Left lung (tissue), 10 donors: Measurements from ENCODE around the gene POU3F1. TPM values are rescaled to one million over a fixed set of nuclear protein-coding genes. Genes with fewer than 3 reads are reported as not detected.
A peak's percentile ranks its signal among the peaks of the same experiment; 100 is the strongest.

Source experiments
- ATAC-seq: fragments of 200-7000 bp; cut with Tn5 transposase; one replicate; pipeline ENCODE4 v1.9.1; 2020; ENCODE audit warnings: moderate library complexity
- DNase-seq, 4 donors: peaks; one replicate each; pipeline ENCODE4 v3.0.0-alpha.2; 2013 to 2020
- H3K27ac ChIP-seq, 2 donors: fragments of 200-600 bp; sonication (generic) in 1 of 2; one replicate each; pipeline versions ENCODE4 v1.5.0 to v1.8.0; 2020 to 2021
- H3K27me3 ChIP-seq, 2 donors: fragments of 200-600 bp; sonication (generic) in 1 of 2; one replicate each; pipeline versions ENCODE4 v1.5.0 to v1.8.0; 2020 to 2021
- H3K36me3 ChIP-seq, 2 donors: fragments of 200-600 bp; sonication (generic) in 1 of 2; one replicate each; pipeline versions ENCODE4 v1.5.0 to v1.8.0; 2020 to 2021
- H3K4me1 ChIP-seq, 2 donors: fragments of 200-600 bp; one replicate each; pipeline ENCODE4 v1.8.0; 2021
- H3K4me3 ChIP-seq, 2 donors: fragments of 200-600 bp; sonication (generic) in 1 of 2; one replicate each; pipeline versions ENCODE4 v1.5.0 to v1.8.0; 2020 to 2021; ENCODE audit warnings: mild to moderate bottlenecking in 1 of 2
- H3K9me3 ChIP-seq, 2 donors: fragments of 200-600 bp; sonication (generic) in 1 of 2; one replicate each; pipeline versions ENCODE4 v1.5.0 to v1.8.0; 2020 to 2021
- intact Hi-C, 2 donors: fragments of 100-400 bp; cut with DNase I; formaldehyde crosslinking; loops; one replicate each; pipeline versions ENCODE4 v1.11.2 to v1.14.2; 2022
- polyA plus RNA-seq, 6 donors: library from polyadenylated mRNA; unstranded; fragments of 120-200 nt; gene quantifications; one replicate each; pipeline ENCODE4 v1.2.1, GENCODE V29; 2013; ENCODE audit not compliant: insufficient read length in 6 of 6
- total RNA-seq, 2 donors: library from RNA; stranded (reverse); fragmentation: NEBNext Ultra II Directional; extraction: Animal tissue kit (Norgen Biotek cat#: 25700); gene quantifications; one replicate each; pipeline ENCODE4 v1.2.1, GENCODE V29; 2021
- TF ChIP-seq, protein P1 (sequence below), 2 donors: fragments of 200-600 bp; sonication (generic) in 1 of 2; IDR thresholded peaks; one replicate each; pipeline versions ENCODE4 v1.5.0 to v1.8.0; 2021; ENCODE audit warnings: antibody characterized with exemption in 2 of 2
- donor health status: DM: no; HTN: yes; CAD: no.
- donor health status: DM: no; HTN: no; CAD: no.

Gene POU3F1
- total and polyA plus RNA-seq, 8 donors: 0.08 to 0.28 (median 0.13) TPM; not detected in 4

GRCh38 chr1:38012363-38013226 lies 34.0 kb downstream of the POU3F1 start, which contains the start of gene UTP11:
Gene UTP11, plus strand, starts transcription at chr1:38012734. Its CDS starts 69 bp downstream, at chr1:38012803.
- TF ChIP-seq, protein P1, sequence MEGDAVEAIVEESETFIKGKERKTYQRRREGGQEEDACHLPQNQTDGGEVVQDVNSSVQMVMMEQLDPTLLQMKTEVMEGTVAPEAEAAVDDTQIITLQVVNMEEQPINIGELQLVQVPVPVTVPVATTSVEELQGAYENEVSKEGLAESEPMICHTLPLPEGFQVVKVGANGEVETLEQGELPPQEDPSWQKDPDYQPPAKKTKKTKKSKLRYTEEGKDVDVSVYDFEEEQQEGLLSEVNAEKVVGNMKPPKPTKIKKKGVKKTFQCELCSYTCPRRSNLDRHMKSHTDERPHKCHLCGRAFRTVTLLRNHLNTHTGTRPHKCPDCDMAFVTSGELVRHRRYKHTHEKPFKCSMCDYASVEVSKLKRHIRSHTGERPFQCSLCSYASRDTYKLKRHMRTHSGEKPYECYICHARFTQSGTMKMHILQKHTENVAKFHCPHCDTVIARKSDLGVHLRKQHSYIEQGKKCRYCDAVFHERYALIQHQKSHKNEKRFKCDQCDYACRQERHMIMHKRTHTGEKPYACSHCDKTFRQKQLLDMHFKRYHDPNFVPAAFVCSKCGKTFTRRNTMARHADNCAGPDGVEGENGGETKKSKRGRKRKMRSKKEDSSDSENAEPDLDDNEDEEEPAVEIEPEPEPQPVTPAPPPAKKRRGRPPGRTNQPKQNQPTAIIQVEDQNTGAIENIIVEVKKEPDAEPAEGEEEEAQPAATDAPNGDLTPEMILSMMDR (IDR thresholded peaks at IDR 0.05): no peak
- ATAC-seq: peak; percentile 98
- Histone ChIP-seq H3K27me3 (no peaks in the 10 kb centered on the region), H3K27ac (peak within 1 kb of the TSS; percentile 89 to 95), H3K36me3 (peaks cover 0 to 22% of the 10 kb centered on the region in 2 donors), H3K4me1 (peaks cover 15 to 57% of the 10 kb centered on the region in 2 donors), H3K9me3 (no peaks in the 10 kb centered on the region), H3K4me3 (peak within 1 kb of the TSS; percentile 65 to 83)
- intact Hi-C loops: no loop called here
- DNase-seq: peak; percentile 94 to 98 (median 95)

GRCh38 chr1:38009841-38010180 lies 36.8 kb downstream of the POU3F1 start:
- TF ChIP-seq, protein P1 (IDR thresholded peaks at IDR 0.05): no peak
- no peak for DNase-seq
- no peaks in the 10 kb centered on the region for H3K27me3 ChIP-seq
- peaks cover 0 to 6% of the 10 kb centered on the region in 2 donors for H3K36me3 ChIP-seq
- peaks cover 15 to 41% of the 10 kb centered on the region in 2 donors for H3K4me1 ChIP-seq
- no peak for ATAC-seq
- no peaks in the 10 kb centered on the region for H3K9me3 ChIP-seq
- no peak overlapping the region for H3K27ac ChIP-seq
- H3K4me3 ChIP-seq: no peak overlapping the region
- intact Hi-C loops: no loop called here

GRCh38 chr1:38009088-38009840 lies 37.3 kb downstream of the POU3F1 start:
- Histone ChIP-seq H3K4me1 (peaks cover 16 to 38% of the 10 kb centered on the region in 2 donors), H3K27me3 (no peaks in the 10 kb centered on the region), H3K36me3 (peaks cover 0 to 2% of the 10 kb centered on the region in 2 donors), H3K4me3 (no peak overlapping the region), H3K27ac (peak overlapping the region in 1 of 2 donors; percentile 69), H3K9me3 (no peaks in the 10 kb centered on the region)
- no peak for ATAC-seq
- TF ChIP-seq, protein P1 (IDR thresholded peaks at IDR 0.05): no peak
- intact Hi-C loops: no loop called here
- DNase-seq: peak in 1 of 4 donors; percentile 18

DNA sequence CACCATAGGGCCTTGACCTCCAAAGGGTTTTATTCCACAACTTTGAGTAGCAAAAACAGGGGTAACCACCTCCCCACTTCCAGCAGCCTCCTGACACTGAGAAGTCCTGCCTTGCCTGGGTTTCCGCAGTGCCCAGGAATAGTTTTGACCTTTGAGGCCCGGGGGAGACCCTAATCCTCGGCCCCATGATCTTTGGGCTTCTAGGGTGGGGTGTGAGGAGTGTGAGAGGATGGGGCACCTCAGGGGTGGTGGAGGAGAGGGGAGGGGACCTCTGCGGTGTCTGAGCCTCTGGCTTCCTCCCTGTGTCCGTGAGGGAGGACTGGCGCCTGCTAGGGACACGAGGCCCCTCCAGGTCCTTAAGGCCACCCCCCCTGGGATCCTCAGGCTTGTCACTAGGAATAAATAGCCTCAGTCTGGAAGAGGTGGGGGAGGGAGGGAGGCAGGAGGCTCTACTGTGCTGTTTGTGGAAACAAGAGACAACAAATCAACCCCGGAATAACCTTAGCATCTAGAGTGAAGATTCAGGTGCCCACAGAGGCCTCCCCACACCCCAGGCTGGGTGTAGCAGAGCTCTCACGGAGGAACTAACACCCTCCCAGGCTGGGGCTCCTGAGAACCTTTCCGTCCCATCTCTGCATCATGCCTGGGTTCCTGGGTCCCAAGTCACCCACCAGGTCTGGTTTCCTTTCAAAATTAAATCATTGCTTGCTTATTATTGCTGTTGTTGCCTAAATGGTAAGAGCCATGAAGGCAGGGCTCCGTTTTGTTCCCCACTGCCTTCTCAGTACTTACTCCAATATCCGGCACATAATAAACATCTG lies 40.4 kb downstream of the POU3F1 start:
- intact Hi-C loops: no loop called here
- Histone ChIP-seq H3K27ac (peak overlapping the region; percentile 23 to 76), H3K27me3 (no peaks in the 10 kb centered on the region), H3K4me3 (peak overlapping the region in 1 of 2 donors; percentile 71), H3K9me3 (no peaks in the 10 kb centered on the region), H3K4me1 (peaks cover 16 to 54% of the 10 kb centered on the region in 2 donors), H3K36me3 (no peaks in the 10 kb centered on the region)
- ATAC-seq (no peak), DNase-seq (no peak)
- TF ChIP-seq, protein P1 (IDR thresholded peaks at IDR 0.05): no peak
